Right atrium auricular region (tissue), 2 donors: ENCODE data around the gene DMXL1. TPM values are rescaled to one million over a fixed set of nuclear protein-coding genes. Genes with fewer than 3 reads are reported as not detected.
"Not testable (repeated sequence)": the region's sequence is repeated elsewhere in the genome, so short reads cannot be mapped to it uniquely, and the experiment has no call there.

Experiments
- DNase-seq: peaks from one replicate; pipeline ENCODE4 v3.0.0-alpha.2; 2019; ENCODE audit warnings: low spot score
- H3K27ac ChIP-seq, 2 donors: fragments of 200-600 bp; sonication (generic); 1 replicate in 1 of 2; 2 replicates in 1 of 2; pipeline ENCODE4 v1.5.1; 2016 to 2019
- H3K27me3 ChIP-seq, 2 donors: fragments of 200-600 bp; sonication (generic); one replicate each; pipeline versions ENCODE4 v1.5.1 to v1.6.0; 2017 to 2019
- H3K36me3 ChIP-seq: fragments of 200-600 bp; sonication (generic); one replicate; pipeline ENCODE4 v1.5.1; 2016
- H3K4me1 ChIP-seq, 2 donors: fragments of 200-600 bp; sonication (generic); one replicate each; pipeline versions ENCODE4 v1.5.1 to v1.6.0; 2017 to 2019
- H3K4me3 ChIP-seq, 2 donors: fragments of 200-600 bp; sonication (generic); 1 replicate in 1 of 2; 2 replicates in 1 of 2; pipeline ENCODE4 v1.5.1; 2017 to 2019; ENCODE audit warnings: mild to moderate bottlenecking in 1 of 2, moderate library complexity in 1 of 2
- H3K9me3 ChIP-seq, 2 donors: fragments of 200-600 bp; sonication (generic); one replicate each; pipeline ENCODE4 v1.5.1; 2019
- CTCF ChIP-seq, 2 donors: fragments of 200-600 bp; sonication (generic); IDR thresholded peaks; one replicate each; pipeline ENCODE4 v1.5.1; 2019; ENCODE audit warnings: antibody characterized with exemption in 2 of 2
- total RNA-seq, 2 donors: library from RNA; depleted of rRNA; stranded (reverse); fragments of >200 nt; gene quantifications; one replicate each; pipeline ENCODE4 v1.1.0, GENCODE V29; 2016

Gene DMXL1
- total RNA-seq, 2 donors from 2014 or later, result 29.4 to 40.5 TPM

GRCh38 chr5:119118000-119118399 is 47.1 kb downstream of the DMXL1 start:
- Histone ChIP-seq H3K4me1 (no peaks in the 10 kb centered on the region), H3K27ac (no peak overlapping the region), H3K9me3 (no peaks in the 10 kb centered on the region), H3K27me3 (no peaks in the 10 kb centered on the region), H3K4me3 (no peak overlapping the region), H3K36me3 (peaks cover 25% of the 10 kb centered on the region)
- DNase-seq, result no peak
- TF ChIP-seq CTCF (IDR thresholded peaks at IDR 0.05), result no peak

DNA sequence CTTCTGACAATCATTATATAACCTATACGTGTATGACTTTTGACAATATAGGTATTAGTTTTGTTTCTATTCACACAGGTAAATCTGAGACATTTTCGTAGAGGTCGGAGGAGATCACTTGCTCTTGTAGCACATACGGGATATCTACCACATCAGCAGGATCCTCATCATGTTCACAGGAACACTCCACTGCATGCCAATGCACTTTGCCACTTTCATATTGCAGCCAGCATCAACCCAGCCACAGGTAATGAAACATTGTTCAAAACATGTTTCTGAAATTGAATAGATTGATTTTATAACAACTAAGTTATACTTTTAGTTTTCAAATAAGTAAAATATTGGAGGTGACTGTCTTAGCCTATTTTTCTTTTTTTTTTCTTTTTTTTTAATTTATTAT is 50.0 kb downstream of the DMXL1 start:
- Histone ChIP-seq H3K9me3 (no peaks in the 10 kb centered on the region), H3K27ac (no peak overlapping the region), H3K4me1 (no peaks in the 10 kb centered on the region), H3K27me3 (no peaks in the 10 kb centered on the region), H3K36me3 (peaks cover 28% of the 10 kb centered on the region), H3K4me3 (no peak overlapping the region)
- TF ChIP-seq CTCF (IDR thresholded peaks at IDR 0.05), result no peak
- DNase-seq, result no peak

- H3K4me3 ChIP-seq, DNase-seq, H3K9me3 ChIP-seq, H3K27ac ChIP-seq, H3K4me1 ChIP-seq, H3K27me3 ChIP-seq: not testable (repeated sequence)
- H3K36me3 ChIP-seq, result peaks cover 14% of the 10 kb centered on the region
Observed at GRCh38 chr5:119122474-119122873, 51.6 kb downstream of the DMXL1 start.

GRCh38 chr5:119123280-119123679 is 52.4 kb downstream of the DMXL1 start:
- DNase-seq, result no peak
- Histone ChIP-seq H3K27ac (no peak overlapping the region), H3K36me3 (peaks cover 14% of the 10 kb centered on the region), H3K27me3 (no peaks in the 10 kb centered on the region), H3K4me1 (no peaks in the 10 kb centered on the region), H3K9me3 (no peaks in the 10 kb centered on the region), H3K4me3 (no peak overlapping the region)
- no peak for TF ChIP-seq CTCF (IDR thresholded peaks at IDR 0.05)

DNA sequence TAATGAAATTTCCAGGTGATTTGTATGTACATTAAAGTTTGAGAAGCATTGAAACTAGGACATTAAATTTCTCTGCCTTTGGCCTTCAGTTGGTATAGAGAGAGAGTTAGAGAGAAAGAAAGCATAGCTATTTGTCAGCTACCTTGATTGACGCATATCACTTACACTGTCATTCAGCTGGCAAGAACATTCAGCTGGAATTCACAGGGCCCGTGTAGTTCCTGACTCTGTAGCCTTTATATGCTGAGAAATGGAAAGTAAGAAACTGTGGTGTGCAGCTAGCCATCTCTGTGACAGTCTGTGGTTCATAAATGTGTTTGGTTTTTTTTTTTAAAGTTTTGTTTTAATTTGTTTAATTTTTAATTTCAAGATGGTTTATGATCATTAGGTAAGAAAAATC is 58.9 kb downstream of the DMXL1 start:
- H3K9me3 ChIP-seq, result no peaks in the 10 kb centered on the region
- H3K27ac ChIP-seq, result no peak overlapping the region
- no peak overlapping the region for H3K4me3 ChIP-seq
- peaks cover 32% of the 10 kb centered on the region for H3K36me3 ChIP-seq
- no peak for DNase-seq
- no peaks in the 10 kb centered on the region for H3K27me3 ChIP-seq
- no peak for TF ChIP-seq CTCF (IDR thresholded peaks at IDR 0.05)
- H3K4me1 ChIP-seq, result no peaks in the 10 kb centered on the region

DNA sequence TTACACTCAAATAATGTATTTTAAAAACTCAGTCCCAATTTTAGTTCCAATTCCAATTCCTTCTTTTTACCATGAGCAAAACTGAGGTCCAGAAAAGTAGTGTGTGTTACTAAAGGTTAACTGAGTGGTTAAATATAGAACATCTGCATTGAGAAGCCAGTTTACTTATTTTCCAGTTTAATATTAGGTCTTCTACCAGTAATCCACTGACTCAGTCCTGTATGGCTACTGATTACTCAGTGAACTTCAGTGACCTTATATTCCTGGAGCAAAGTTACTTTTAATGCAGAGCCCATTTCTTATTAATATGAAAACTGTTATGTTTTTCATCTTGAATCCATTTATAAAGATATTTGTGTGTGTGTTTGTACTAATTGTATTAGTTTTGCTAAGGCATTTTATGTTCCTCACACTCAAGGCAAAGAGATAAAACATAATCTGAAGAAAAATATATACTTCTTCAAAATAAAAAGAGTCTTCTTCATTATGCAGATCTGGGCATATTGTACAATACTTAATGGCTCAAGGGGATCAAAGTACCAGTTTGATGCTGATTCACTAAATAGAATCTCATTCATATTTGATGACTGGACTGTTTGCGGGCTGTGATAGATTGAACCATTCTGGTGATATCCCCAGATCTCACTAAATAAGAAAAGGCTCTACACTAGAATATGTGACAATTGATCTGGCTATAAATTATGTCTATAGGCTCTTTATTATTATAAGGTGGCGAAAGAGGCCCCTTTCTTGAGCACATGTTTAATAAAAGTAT is 60.8 kb downstream of the DMXL1 start:
- H3K36me3 ChIP-seq, result peaks cover 34% of the 10 kb centered on the region
- no peaks in the 10 kb centered on the region for H3K9me3 ChIP-seq
- no peaks in the 10 kb centered on the region for H3K4me1 ChIP-seq
- no peaks in the 10 kb centered on the region for H3K27me3 ChIP-seq
- H3K27ac ChIP-seq, result no peak overlapping the region
- H3K4me3 ChIP-seq, result no peak overlapping the region
- no peak for DNase-seq
- no peak for TF ChIP-seq CTCF (IDR thresholded peaks at IDR 0.05)

DNA sequence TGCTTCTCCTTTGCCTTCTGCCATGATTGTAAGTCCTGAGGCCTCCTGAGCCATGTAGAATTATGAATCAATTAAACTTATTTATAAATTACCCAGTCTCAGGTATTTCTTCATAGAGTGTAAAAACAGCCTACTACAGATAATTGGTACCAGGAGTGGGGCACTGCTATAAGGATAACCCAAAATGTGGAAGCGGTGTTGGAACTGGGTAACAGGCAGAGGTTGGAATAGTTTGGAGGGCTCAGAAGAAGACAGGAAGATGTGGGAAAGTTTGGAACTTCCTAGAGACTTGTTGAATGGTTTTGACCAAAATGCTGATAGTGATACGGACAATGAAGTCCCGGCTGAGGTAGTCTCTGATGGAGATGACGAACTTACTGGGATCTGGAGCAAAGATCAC is 64.9 kb downstream of the DMXL1 start:
- H3K4me1 ChIP-seq, result not testable (repeated sequence)

More for the DNA sequence above, 64.9 kb downstream of the DMXL1 start:
- H3K27ac ChIP-seq, DNase-seq, H3K27me3 ChIP-seq, H3K9me3 ChIP-seq, H3K4me3 ChIP-seq: not testable (repeated sequence)
- peaks cover 28% of the 10 kb centered on the region for H3K36me3 ChIP-seq
